Body of pancreas (tissue), 4 donors: ENCODE data around the gene NPC2.

Source experiments
- POLR2A ChIP-seq, 3 donors: fragments of 450-650 bp; IDR thresholded peaks; one replicate each; pipeline ENCODE4 v1.6.1; 2016; ENCODE audit warnings: antibody characterized with exemption in 3 of 3, mild to moderate bottlenecking in 2 of 3
- TF ChIP-seq, protein P1 (sequence below), 7 experiments: fragments of 450-650 bp in 4 of 7; fragments of 200-600 bp in 3 of 7; sonication (generic) in 3 of 7; IDR thresholded peaks; one replicate each; pipeline ENCODE4 v1.5.1; 2016 to 2019; ENCODE audit warnings: antibody characterized with exemption in 7 of 7

DNA sequence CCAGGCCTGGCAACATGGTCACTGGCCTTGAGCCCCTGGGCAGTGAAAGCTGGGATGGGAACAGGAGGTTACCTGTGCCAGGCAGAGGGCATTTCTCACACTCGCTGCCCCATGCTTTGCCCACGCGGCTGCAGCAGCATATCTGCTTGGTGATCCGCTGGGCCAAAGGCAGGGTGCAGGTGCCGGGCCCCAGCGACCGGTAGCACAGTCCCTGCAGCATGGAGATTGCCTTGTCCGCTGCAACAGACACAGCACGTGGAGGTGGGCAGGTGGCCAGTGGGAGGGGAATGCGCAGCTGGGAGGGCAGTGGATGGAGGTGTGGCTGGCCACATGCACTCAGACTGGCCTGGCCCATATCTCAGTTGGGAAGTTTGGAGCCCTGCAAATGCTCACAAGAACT is 35.8 kb upstream of the NPC2 start:
- TF ChIP-seq, protein P1, sequence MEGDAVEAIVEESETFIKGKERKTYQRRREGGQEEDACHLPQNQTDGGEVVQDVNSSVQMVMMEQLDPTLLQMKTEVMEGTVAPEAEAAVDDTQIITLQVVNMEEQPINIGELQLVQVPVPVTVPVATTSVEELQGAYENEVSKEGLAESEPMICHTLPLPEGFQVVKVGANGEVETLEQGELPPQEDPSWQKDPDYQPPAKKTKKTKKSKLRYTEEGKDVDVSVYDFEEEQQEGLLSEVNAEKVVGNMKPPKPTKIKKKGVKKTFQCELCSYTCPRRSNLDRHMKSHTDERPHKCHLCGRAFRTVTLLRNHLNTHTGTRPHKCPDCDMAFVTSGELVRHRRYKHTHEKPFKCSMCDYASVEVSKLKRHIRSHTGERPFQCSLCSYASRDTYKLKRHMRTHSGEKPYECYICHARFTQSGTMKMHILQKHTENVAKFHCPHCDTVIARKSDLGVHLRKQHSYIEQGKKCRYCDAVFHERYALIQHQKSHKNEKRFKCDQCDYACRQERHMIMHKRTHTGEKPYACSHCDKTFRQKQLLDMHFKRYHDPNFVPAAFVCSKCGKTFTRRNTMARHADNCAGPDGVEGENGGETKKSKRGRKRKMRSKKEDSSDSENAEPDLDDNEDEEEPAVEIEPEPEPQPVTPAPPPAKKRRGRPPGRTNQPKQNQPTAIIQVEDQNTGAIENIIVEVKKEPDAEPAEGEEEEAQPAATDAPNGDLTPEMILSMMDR (IDR thresholded peaks at IDR 0.05): no peak
- no peak for TF ChIP-seq POLR2A (IDR thresholded peaks at IDR 0.05)
